ENCODE results near the gene CHRNA10. TPM values are rescaled to one million over a fixed set of nuclear protein-coding genes. Genes with fewer than 3 reads are reported as not detected.
A peak's percentile ranks its signal among the peaks of the same experiment; 100 is the strongest.

CHRNA10 gene
- total RNA-seq, 1 donor from 2014 or later: not detected

GRCh38 chr11:3642071-3642951, 28.9 kb downstream of the CHRNA10 start:
- intact Hi-C loops (cut with DNase I): no loop called here
- no peak overlapping the region for H3K27ac ChIP-seq
- peak; percentile 22 to 78 for DNase-seq (ENCODE audit: low spot score in 2 of 2)

GRCh38 chr11:3641701-3642070, 29.5 kb downstream of the CHRNA10 start, which contains the start of gene ART5:
Gene ART5 (minus strand): TSS chr11:3641992. CDS start chr11:3641862, 130 bp downstream.
- H3K4me3 ChIP-seq: peak within 1 kb of the TSS; percentile 57 to 64
- H3K27ac ChIP-seq: no peak within 1 kb of the TSS
- intact Hi-C loops (cut with DNase I): no loop called here
- no peaks in the 10 kb centered on the region for H3K36me3 ChIP-seq
- no peaks in the 10 kb centered on the region for H3K27me3 ChIP-seq
- no peaks in the 10 kb centered on the region for H3K9me3 ChIP-seq
- no peak for DNase-seq (ENCODE audit: low spot score in 2 of 2)
- no peak for TF ChIP-seq CTCF (IDR thresholded peaks at IDR 0.05)
- H3K4me1 ChIP-seq: peaks cover 0 to 5% of the 10 kb centered on the region in 2 donors

More at GRCh38 chr11:3642071-3642951, 28.9 kb downstream of the CHRNA10 start:
- H3K36me3 ChIP-seq: no peaks in the 10 kb centered on the region
- peak overlapping the region; percentile 57 to 64 for H3K4me3 ChIP-seq
- peaks cover 0 to 5% of the 10 kb centered on the region in 2 donors for H3K4me1 ChIP-seq
- no peaks in the 10 kb centered on the region for H3K9me3 ChIP-seq
- no peaks in the 10 kb centered on the region for H3K27me3 ChIP-seq
- no peak for TF ChIP-seq CTCF (IDR thresholded peaks at IDR 0.05)

GRCh38 chr11:3641191-3641590, 30.0 kb downstream of the CHRNA10 start:
- intact Hi-C loops (cut with DNase I): no loop called here
- Histone ChIP-seq H3K27ac (no peak overlapping the region), H3K4me3 (no peak overlapping the region), H3K36me3 (no peaks in the 10 kb centered on the region), H3K9me3 (no peaks in the 10 kb centered on the region), H3K4me1 (peaks cover 0 to 5% of the 10 kb centered on the region in 2 donors), H3K27me3 (no peaks in the 10 kb centered on the region)
- DNase-seq (ENCODE audit: low spot score in 2 of 2): no peak
- no peak for TF ChIP-seq CTCF (IDR thresholded peaks at IDR 0.05)

- Histone ChIP-seq H3K36me3 (no peaks in the 10 kb centered on the region), H3K9me3 (no peaks in the 10 kb centered on the region), H3K27me3 (no peaks in the 10 kb centered on the region), H3K27ac (no peak overlapping the region), H3K4me1 (peaks cover 0 to 5% of the 10 kb centered on the region in 2 donors), H3K4me3 (no peak overlapping the region)
- peak in 1 of 2 donors; percentile 45 for DNase-seq (ENCODE audit: low spot score in 2 of 2)
- intact Hi-C loops (cut with DNase I): no loop called here
- TF ChIP-seq CTCF (IDR thresholded peaks at IDR 0.05): no peak
Observed at GRCh38 chr11:3639841-3640240, 31.3 kb downstream of the CHRNA10 start.

GRCh38 chr11:3638513-3638912, 32.7 kb downstream of the CHRNA10 start:
- no peaks in the 10 kb centered on the region for H3K9me3 ChIP-seq
- no peak for DNase-seq (ENCODE audit: low spot score in 2 of 2)
- no peak for TF ChIP-seq CTCF (IDR thresholded peaks at IDR 0.05)
- no peak overlapping the region for H3K4me3 ChIP-seq
- intact Hi-C loops (cut with DNase I): no loop called here
- no peak overlapping the region for H3K27ac ChIP-seq
- H3K27me3 ChIP-seq: no peaks in the 10 kb centered on the region
- peaks cover 0 to 5% of the 10 kb centered on the region in 2 donors for H3K4me1 ChIP-seq
- H3K36me3 ChIP-seq: no peaks in the 10 kb centered on the region

All from ascending aorta (tissue), 2 donors.